CD1c-positive myeloid dendritic cell (primary cell): ENCODE measurements around the gene PAXIP1.

ENCODE experiments used
- DNase-seq: peaks from one replicate; pipeline ENCODE4 v3.0.0-alpha.2; 2016; ENCODE audit errors: extremely low spot score

Gene PAXIP1

DNA sequence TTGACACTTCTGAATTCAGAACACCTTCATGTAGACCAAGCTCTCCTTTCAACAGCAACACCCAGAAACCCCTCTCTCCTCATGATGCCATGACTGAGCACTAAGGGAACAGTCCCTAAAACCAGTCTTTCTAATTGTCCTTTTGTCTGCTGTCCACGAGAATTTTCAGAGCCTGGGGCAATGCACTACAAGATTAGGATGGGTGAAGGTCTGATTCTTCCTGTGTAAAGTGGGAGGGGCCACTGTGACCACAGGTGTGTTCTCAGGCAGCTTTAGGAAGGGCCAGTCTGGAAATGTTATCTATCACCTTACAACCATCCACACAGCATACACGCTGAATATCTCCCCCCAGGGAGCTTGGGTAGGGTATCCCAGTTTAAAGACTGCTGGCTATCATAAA is 7.9 kb downstream of the PAXIP1 start:
- no peak for DNase-seq

- no peak for DNase-seq
Measured at GRCh38 chr7:154990964-154991540, 11.9 kb downstream of the PAXIP1 start.

GRCh38 chr7:154987571-154987970 is 15.4 kb downstream of the PAXIP1 start:
- DNase-seq: no peak

GRCh38 chr7:154986200-154986945 is 16.6 kb downstream of the PAXIP1 start:
- no peak for DNase-seq

GRCh38 chr7:154985230-154985629 is 17.7 kb downstream of the PAXIP1 start:
- no peak for DNase-seq

GRCh38 chr7:154984601-154985188 is 18.2 kb downstream of the PAXIP1 start:
- no peak for DNase-seq

- no peak for DNase-seq
Measured at GRCh38 chr7:154978017-154978416, 24.9 kb downstream of the PAXIP1 start.

- DNase-seq: no peak
Measured at GRCh38 chr7:154977250-154977649, 25.7 kb downstream of the PAXIP1 start.

- no peak for DNase-seq
Measured at GRCh38 chr7:154976844-154977243, 26.1 kb downstream of the PAXIP1 start.

- DNase-seq: peak; percentile 7
Measured at GRCh38 chr7:154975984-154976383, 26.9 kb downstream of the PAXIP1 start.

DNA sequence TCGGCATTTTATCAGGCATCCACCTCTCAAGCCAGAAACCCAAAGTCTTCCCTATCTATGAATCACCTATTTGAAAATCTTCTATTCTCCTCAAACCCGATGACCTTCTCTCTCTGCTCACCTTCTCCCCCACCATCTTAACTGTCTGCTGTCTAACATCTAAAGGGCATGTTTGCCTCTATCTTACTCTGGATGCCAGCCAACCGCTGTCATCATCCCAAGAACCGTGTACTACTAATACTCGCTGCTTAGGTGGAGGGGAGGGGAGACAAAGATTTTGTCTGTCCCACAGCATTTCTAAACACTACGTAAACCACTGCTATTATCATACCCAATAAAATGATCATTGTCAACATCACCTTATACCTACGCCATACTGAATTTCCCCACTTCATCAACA is 29.5 kb downstream of the PAXIP1 start:
- DNase-seq: no peak

GRCh38 chr7:154968336-154969001 is 34.5 kb downstream of the PAXIP1 start:
- DNase-seq: no peak

DNA sequence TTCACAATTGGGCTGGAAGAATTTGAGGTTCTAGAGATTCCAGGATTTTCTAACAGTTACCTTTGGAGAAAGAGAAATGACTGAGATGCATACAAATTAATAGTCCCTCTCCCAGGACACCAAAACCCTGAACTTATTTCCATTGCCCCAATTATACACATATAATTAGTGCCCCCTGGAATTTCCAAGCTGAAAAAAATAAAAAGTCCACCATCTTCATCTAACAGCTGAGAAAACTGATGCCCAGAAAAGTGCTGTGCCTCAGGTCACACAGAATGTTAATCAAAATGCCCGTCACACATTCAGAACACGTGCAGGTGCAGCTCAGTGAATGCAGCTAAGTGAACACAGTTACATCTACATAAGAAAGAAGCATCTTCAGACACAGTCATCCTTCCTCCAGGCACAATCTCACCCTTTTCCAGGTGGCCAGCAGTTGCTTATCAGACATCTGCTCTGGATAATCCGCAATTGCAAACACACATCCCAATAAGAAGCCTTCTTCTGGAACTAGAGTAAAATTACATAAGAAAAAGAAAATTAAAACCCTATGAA is 35.4 kb downstream of the PAXIP1 start:
- DNase-seq: no peak

DNA sequence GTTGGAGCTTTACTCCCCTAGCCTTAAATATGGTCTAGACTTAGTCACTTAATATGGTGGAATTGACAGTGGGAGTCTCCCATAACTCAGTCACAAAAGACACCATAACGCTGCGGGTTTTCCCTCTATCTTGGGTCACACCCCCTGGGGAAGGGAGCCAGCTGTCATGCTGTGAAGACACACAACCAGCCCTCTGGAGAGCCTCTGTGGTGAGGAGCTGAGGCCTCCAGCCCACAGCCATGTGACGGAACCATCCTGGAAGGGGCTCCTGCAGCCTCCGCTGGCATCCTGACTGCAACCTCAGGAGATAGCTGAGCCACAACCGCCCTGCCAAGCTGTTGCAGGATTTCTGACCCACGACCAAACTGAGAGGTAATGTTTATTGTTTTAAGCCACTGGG is 37.9 kb downstream of the PAXIP1 start:
- DNase-seq: no peak

GRCh38 chr7:154960063-154960790 is 42.7 kb downstream of the PAXIP1 start:
- DNase-seq: no peak

DNA sequence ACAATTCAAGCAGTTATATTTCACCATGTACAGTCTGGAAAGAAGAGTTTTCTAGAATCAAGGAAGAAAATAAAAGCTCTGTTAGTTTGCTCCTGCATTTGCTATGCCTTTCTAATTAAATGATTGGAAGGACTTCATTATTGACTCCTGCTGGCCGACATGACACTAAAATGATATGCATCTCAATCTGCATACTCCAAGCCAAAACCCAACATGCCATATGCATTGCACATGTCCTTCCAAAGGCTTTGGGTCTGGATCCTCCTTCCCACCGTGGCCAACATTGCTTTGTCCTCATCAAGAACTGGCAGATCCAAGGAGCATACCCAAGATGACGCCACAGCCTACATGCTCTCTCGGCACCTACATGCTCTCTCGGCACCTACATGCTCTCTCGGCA is 46.5 kb downstream of the PAXIP1 start:
- no peak for DNase-seq

- peak; percentile 71 for DNase-seq
Measured at GRCh38 chr7:154953006-154953684, 49.8 kb downstream of the PAXIP1 start.

DNA sequence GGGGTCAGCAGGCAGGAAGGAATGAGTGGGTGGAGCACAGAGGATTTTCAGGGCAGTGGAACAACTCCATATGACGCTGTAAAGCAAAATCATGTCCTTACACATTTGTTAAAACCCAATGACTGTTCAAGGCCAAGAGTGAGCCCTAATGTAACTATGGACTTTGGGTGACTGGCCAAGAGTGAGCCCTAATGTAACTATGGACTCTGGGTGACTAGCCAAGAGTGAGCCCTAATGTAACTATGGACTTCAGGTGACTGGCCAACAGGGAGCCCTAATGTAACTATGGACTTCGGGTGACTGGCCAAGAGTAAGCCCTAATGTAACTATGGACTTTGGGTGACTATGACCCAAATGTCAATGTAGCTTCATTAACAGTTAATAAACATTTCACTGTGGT is 52.0 kb downstream of the PAXIP1 start:
- DNase-seq: no peak

DNA sequence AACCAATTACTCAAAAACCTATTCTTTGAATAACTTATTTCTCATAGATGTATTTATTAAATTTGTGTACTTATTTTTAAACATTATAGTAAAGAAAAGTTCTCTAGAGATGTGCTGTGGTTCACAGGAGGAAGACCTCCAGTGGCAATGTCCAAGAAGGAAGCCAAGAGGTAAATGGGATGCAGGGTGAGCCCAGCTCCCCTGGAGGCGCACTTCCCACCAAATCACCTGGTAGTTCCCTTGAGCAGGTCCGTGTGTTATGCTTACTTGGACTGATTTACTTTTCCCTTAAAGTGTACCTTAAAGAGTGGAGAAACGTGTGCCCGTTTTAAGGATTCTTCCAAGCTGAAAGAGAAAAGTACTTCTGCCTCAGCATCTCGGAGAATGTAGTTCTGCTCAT is 55.3 kb downstream of the PAXIP1 start:
- no peak for DNase-seq

- DNase-seq: no peak
Measured at GRCh38 chr7:154946166-154946565, 56.8 kb downstream of the PAXIP1 start.

GRCh38 chr7:154943906-154944305 is 59.0 kb downstream of the PAXIP1 start:
- DNase-seq: no peak
